GM19043 (cell line): Measurements from ENCODE around the gene MARF1.
"Not testable (repeated sequence)": the region's sequence is repeated elsewhere in the genome, so short reads cannot be mapped to it uniquely, and the experiment has no call there.

Experiments
- ATAC-seq: cut with Tn5 transposase; IDR thresholded peaks from one replicate; pipeline ENCODE4 v1.9.1; 2021; ENCODE audit warnings: low read depth; ENCODE audit not compliant: unreplicated experiment

Gene MARF1

DNA sequence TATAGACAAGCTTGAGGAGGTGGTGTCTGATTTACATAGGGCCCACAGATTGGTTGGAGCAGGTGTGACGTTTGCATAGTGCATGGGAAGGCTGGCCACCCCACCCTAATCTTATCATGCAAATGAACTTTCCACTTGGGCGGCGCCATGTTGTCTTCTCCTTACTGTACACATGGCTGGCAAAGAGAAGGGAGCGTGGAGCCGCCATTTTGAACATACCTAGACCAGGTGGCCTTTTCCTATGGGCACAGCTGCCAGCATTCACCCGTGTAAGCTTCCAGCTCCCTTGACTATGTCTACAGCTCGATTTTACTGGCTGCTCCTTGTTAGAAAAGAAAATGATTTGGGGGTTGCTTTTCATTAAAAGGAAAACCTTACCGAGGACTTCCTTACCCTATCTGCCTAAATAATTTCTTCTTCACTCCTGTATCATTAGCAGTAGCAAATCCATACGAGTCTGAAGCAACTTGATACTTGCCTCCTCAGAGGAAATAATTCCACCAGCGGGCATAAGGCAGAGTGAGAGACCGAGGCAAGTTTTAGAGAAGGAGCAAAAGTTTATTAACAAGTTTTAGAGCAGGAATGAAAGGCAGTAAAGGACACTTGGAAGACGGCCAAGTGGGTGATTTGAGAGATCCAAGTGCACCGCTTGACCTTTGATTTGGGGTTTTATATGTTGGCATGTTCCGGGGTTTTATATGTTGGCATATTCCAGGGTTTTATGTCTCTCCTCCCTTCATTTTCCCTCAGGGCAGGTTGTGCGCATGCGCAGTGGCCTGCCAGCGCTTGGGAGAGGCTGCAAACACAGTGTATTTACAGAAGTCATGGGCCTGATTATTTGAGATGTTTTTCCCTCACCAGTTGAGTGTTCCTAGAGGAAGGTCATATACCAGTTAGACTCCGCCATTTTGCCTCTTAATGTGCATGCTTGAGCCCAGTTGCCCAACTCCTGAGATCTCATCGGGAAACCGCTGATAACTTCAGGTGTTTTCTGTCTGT lies 65.7 kb downstream of the MARF1 start:
- ATAC-seq = no peak

DNA sequence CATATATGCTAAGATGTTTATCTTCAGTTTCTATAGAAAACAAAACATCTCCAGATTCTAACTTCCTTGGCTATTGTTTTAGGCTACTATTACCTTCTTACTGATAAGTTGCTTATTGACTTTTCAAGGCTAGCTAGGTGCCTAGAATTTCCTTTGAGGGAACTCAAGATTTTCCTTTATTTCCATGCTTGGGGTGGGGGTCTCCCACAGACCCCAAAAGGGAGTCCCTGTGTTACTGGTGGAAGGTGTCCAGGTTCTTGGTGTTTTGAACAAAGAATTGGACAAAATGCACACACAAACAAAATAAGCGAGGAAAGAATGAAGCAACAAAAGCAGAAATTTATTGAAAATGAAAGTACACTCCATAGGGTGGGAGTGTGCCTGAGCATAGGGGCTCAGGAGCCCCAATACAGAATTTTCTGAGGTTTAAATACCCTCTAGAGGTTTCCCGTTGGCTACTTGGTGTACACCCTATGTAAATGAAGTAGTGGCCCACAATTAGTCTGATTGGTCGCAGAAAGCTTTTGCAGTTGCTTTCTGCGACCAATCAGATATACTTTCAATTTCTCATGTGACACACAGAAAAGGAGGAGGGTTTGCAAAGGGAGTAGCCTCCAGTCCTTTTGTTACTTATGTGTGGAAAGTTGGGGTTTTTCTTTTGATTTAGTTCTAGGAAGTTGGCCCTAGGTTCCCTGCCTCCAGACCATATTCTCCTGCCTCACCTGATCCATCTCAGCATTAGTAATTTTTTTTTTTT lies 67.5 kb downstream of the MARF1 start:
- ATAC-seq = no peak

GRCh38 chr16:15574614-15574948 lies 68.4 kb downstream of the MARF1 start:
- no peak for ATAC-seq

DNA sequence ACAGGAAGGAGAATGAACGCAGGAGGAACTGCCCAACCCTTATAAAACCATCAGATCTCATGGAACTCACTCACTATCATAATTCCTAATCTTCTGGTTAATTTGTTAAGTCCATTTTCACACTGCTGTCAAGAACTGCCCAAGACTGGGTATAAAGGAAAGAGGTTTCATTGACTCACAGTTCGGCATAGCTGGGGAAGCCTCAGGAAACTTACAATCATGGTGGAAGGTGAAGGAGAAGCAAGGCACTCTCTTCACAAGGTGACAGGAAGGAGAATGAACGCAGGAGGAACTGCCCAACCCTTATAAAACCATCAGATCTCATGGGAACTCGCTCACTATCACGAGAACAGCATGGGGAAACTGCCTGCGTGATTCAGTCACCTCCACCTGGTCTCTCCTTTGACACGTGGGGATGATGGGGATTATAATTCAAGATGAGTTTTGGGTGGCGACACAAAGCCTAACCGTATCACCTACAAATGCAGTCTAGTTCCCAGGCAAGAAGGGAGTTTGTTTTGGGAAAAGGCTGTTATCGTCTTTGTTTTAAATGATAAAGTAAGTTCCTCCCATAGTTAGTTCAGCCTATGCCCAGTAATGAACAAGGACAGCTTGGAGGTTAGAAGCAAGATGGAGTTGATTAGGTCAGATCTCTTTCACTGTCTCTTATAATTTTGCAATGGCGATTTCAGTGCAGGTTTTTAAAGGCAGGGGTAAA lies 68.9 kb downstream of the MARF1 start:
- not testable (repeated sequence) for ATAC-seq

GRCh38 chr16:15573274-15573895 lies 69.6 kb downstream of the MARF1 start:
- ATAC-seq = no peak

GRCh38 chr16:15572329-15573001 lies 70.5 kb downstream of the MARF1 start:
- no peak for ATAC-seq

GRCh38 chr16:15571557-15571956 lies 71.4 kb downstream of the MARF1 start:
- no peak for ATAC-seq

- ATAC-seq = not testable (repeated sequence)
Measured at GRCh38 chr16:15570666-15571065, 72.3 kb downstream of the MARF1 start.

GRCh38 chr16:15567823-15568222 lies 75.1 kb downstream of the MARF1 start:
- no peak for ATAC-seq

DNA sequence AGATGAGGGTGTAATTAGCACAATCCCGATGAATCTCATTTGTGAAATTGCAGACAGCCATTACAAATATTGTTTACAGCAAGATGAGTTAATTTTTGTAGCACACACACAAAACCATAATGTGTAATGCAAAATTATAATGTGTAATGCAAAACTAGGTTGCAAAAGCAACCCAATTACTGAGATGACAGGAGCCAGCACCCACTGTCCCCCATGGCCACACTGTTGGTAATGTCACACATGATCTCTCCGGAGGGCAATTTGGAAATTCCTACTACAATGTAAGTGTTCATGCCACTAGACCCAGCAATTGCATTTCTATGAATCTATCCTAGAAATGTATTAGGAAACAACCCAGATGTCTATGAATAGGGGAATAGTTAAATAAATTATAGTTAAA lies 76.9 kb downstream of the MARF1 start:
- no peak for ATAC-seq

DNA sequence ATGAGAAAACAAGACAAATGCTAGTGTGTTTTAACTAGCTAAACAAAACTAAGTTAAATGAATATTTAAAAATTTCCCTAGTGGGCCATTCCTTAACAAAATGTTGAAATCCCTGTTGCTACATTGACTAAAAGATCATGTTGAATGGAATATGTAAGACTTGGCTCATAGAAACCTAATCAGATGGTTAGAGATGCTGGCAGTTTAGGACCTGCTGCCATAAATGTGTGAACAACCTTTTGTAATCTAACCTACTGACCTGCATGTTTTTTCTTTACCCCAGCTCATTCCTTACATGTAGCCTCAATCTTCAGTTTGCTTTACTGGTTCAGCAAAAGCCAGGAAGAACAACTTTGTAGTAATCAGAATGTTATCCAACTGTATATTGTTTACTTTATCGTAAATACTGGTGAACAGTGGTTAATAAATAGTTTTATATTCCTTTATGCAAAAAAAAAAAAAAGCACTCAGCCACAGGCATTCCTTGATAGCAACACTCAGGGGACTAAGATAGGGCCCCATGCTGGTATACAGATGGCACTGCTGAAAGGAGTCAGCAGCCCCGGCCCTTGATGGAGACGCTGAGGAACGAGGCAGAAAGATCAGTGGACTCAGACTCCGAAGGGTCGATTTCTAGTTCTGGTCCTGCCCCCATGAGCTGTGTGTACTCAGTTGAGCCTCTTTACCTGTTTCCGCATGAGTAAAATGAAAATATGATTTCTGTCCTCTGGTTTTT lies 78.2 kb downstream of the MARF1 start:
- ATAC-seq = no peak

GRCh38 chr16:15559176-15559575 lies 83.8 kb downstream of the MARF1 start:
- no peak for ATAC-seq

DNA sequence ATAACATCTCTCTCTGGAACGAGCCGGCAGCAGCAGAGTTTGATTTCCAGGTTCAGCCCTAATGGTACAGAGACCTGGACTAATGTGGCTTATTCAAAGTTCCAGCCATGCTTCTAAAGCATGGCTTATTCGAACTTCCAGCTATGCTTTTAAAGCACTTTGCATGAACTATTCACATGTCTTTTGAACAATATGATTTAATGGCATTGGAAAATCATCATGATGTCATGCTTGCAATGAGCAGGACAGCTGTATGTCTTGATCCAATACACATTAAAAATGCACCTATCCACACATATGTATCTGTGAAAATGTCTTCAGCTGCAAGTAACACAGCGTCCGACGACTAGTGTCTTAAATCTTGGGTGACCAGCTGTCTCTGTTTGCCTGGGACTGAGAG lies 85.7 kb downstream of the MARF1 start:
- no peak for ATAC-seq

GRCh38 chr16:15556130-15556529 lies 86.8 kb downstream of the MARF1 start:
- ATAC-seq = no peak

DNA sequence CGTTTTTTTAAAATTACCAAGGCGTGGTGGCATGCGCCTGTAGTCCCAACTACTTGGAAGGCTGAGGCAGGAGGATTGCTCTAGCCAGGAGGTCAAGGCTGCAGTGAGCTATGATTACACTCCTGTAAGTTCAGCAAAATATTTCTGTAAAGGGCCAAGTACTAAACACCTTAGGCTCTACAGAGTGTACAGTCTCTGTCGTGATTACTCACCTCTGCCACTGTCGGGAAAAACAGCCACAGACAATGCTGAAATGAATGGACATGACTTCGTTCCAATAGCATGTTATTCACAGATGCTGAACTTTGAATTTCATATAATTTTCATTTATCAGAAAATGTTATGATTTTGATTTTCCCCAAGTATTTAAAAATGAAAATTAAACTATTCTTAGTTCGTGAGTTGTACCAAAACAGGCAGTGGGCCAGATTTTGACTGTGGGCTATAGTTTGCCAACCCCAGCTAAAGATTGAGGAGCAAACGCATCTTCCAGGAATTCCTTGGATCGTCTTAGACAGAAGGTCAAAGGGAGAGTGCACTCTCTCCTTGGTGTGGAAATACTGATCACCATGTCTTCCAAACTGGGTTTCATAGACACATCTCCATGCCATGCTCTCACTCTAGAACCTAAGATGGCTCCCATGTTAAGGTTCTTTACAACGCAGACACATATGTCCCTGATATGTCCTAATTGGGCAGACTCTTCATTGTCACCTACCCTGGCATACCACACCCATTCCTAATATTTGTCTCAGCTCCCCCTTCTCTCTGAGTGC lies 89.5 kb downstream of the MARF1 start:
- ATAC-seq = no peak

DNA sequence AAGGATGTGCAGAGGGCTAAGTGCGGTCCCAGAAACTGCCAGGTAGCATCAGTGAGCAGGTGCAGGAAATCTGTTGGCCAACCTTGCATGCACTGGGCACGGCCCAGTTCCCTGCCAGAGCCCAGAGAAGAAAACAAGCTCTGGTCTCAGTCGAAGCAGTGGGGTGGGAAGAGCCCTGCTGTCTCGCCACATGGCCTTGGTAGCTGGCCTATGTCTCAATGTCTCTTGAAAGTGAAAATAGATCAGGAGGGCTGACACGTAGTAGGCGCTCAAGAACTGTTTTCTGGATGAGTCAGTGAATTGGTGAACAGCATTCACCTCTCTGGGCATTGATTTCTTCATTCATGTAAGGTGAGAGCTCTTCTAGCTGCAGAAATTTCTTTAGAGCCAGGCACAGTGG lies 90.4 kb downstream of the MARF1 start:
- ATAC-seq = no peak

GRCh38 chr16:15548482-15548891 lies 94.5 kb downstream of the MARF1 start:
- no peak for ATAC-seq

DNA sequence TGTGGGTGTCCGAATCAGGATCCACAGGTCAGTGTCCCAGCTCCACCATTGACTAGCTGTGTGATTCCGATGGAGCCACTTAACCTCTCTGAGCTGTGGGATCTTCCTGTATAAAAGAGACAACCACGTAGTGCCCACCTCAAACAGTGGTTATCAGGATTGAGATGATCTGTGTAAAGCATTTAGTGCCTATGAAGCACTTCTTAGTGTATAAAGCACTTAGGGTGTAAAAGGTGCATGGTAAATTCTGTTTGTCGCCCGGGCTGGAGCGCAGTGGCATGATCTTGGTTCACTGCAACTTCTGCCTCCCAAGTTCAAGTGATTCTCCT lies 95.2 kb downstream of the MARF1 start:
- no peak for ATAC-seq
